GM12878 (cell line): Measurements from ENCODE around the gene EZH2. TPM values are rescaled to one million over a fixed set of nuclear protein-coding genes. Genes with fewer than 3 reads are reported as not detected.

Source experiments
- BHLHE40 ChIP-seq, 2 experiments: fragments of 450-650 bp in 1 of 2; IDR thresholded peaks; 2 replicates each; pipeline ENCODE4 v1.6.1; 2011 to 2017; ENCODE audit warnings: low read depth in 2 of 2, borderline replicate concordance in 1 of 2, improper control_type of control experiment in 1 of 2, low read length in 1 of 2, mild to moderate bottlenecking in 1 of 2
- HDGF ChIP-seq: fragments of 450-650 bp; IDR thresholded peaks from 2 replicates; pipeline ENCODE4 v1.6.1; 2016; ENCODE audit warnings: antibody characterized with exemption
- IKZF1 ChIP-seq: fragments of 450-650 bp; conservative IDR thresholded peaks from 2 replicates; pipeline ENCODE4 v1.6.1; 2017; ENCODE audit warnings: antibody characterized with exemption, mild to moderate bottlenecking
- IKZF2 ChIP-seq, 2 experiments: fragments of 450-650 bp; IDR thresholded peaks; 2 replicates each; pipeline ENCODE4 v1.6.1; 2017; ENCODE audit warnings: mild to moderate bottlenecking in 2 of 2, moderate library complexity in 2 of 2
- IRF4 ChIP-seq: IDR thresholded peaks from 2 replicates; pipeline ENCODE4 v1.6.1; 2011; ENCODE audit warnings: low read depth, low read length
- JUNB ChIP-seq: IDR thresholded peaks from 2 replicates; pipeline ENCODE4 v1.6.1; 2016; ENCODE audit warnings: antibody characterized with exemption, mild to moderate bottlenecking
- JUND ChIP-seq: IDR thresholded peaks from 2 replicates; pipeline ENCODE4 v1.6.1; 2012; ENCODE audit warnings: low read depth, mild to moderate bottlenecking, low read length, improper control_type of control experiment, moderate library complexity
- KLF5 ChIP-seq: fragments of 450-650 bp; IDR thresholded peaks from 2 replicates; pipeline ENCODE4 v1.6.1; 2014; ENCODE audit warnings: mild to moderate bottlenecking; ENCODE audit not compliant: partially characterized antibody
- MTA2 ChIP-seq: fragments of 450-650 bp; IDR thresholded peaks from 2 replicates; pipeline ENCODE4 v1.6.1; 2016; ENCODE audit warnings: low read depth, mild to moderate bottlenecking, moderate library complexity
- MXI1 ChIP-seq: fragments of 150-350 bp; IDR thresholded peaks from 2 replicates; pipeline ENCODE4 v1.6.1; 2011; ENCODE audit warnings: low read depth, mild to moderate bottlenecking, inconsistent platforms, low read length, improper control_type of control experiment
- MYC ChIP-seq: IDR thresholded peaks from 2 replicates; pipeline ENCODE4 v1.6.1; 2011; ENCODE audit warnings: mild to moderate bottlenecking, low read length, moderate library complexity, inconsistent platforms; ENCODE audit not compliant: insufficient read depth, insufficient replicate concordance, insufficient read length, severe bottlenecking
- RCOR1 ChIP-seq: conservative IDR thresholded peaks from 2 replicates; pipeline ENCODE4 v1.6.1; 2012; ENCODE audit warnings: low read depth, low read length, improper control_type of control experiment
- SMARCA5 ChIP-seq: fragments of 450-650 bp; IDR thresholded peaks from 2 replicates; pipeline ENCODE4 v1.6.1; 2017; ENCODE audit warnings: mild to moderate bottlenecking
- ZNF384 ChIP-seq: IDR thresholded peaks from 2 replicates; pipeline ENCODE4 v1.6.1; 2012; ENCODE audit warnings: low read depth, mild to moderate bottlenecking, low read length, improper control_type of control experiment, borderline replicate concordance
- ZSCAN29 ChIP-seq: fragments of 450-650 bp; IDR thresholded peaks from 2 replicates; pipeline ENCODE4 v1.6.1; 2017; ENCODE audit warnings: mild to moderate bottlenecking, moderate library complexity
- ZZZ3 ChIP-seq: IDR thresholded peaks from 2 replicates; pipeline ENCODE4 v1.6.1; 2011; ENCODE audit warnings: low read depth; ENCODE audit not compliant: control insufficient read depth, insufficient read length
- polyA plus RNA-seq, 11 experiments: library from polyadenylated mRNA; depleted of rRNA in 4 of 11; unstranded in 6 of 11; stranded (reverse) in 5 of 11; fragments of >200 nt; fragmentation: Nextera tagmentation in 4 of 11; fragmentation: Illumina TruSeq in 1 of 11; extraction: Ambion mirVana in 4 of 11; extraction: Trizol in 1 of 11; gene quantifications; 1 replicate in 1 of 11; 2 replicates in 10 of 11; pipeline versions ENCODE4 v1.2.1 to v1.2.3, GENCODE V29; 2011 to 2016; ENCODE audit warnings: inconsistent platforms in 2 of 11, missing spikeins in 2 of 11, low read depth in 1 of 11
- total RNA-seq, 4 experiments: library from RNA; depleted of rRNA in 3 of 4; stranded (reverse); fragments of >200 nt in 3 of 4; fragmentation: Illumina TruSeq in 1 of 4; extraction: Trizol in 1 of 4; gene quantifications; 2 replicates each; pipeline versions ENCODE4 v1.2.1 to v1.2.3, GENCODE V29; 2013 to 2021
- TF ChIP-seq, protein P1 (sequence below): fragments of 450-650 bp; IDR thresholded peaks from 2 replicates; pipeline ENCODE4 v1.6.1; 2017; ENCODE audit warnings: mild to moderate bottlenecking, moderate library complexity
- TF ChIP-seq, protein P2 (sequence below): fragments of 450-650 bp; IDR thresholded peaks from 2 replicates; pipeline ENCODE4 v1.6.1; 2016; ENCODE audit warnings: mild to moderate bottlenecking
- TF ChIP-seq, protein P3 (sequence below): fragments of 450-650 bp; formaldehyde crosslinking; IDR thresholded peaks from 2 replicates; pipeline ENCODE4 v1.4.0; 2022; ENCODE audit warnings: mild to moderate bottlenecking, moderate library complexity

The EZH2 gene
- total and polyA plus RNA-seq, 10 of the 15 experiments (the other 5 are each of a cell fraction or from before 2014, with no cell fraction given) = 19.4 to 69.6 (median 40.8) TPM

DNA sequence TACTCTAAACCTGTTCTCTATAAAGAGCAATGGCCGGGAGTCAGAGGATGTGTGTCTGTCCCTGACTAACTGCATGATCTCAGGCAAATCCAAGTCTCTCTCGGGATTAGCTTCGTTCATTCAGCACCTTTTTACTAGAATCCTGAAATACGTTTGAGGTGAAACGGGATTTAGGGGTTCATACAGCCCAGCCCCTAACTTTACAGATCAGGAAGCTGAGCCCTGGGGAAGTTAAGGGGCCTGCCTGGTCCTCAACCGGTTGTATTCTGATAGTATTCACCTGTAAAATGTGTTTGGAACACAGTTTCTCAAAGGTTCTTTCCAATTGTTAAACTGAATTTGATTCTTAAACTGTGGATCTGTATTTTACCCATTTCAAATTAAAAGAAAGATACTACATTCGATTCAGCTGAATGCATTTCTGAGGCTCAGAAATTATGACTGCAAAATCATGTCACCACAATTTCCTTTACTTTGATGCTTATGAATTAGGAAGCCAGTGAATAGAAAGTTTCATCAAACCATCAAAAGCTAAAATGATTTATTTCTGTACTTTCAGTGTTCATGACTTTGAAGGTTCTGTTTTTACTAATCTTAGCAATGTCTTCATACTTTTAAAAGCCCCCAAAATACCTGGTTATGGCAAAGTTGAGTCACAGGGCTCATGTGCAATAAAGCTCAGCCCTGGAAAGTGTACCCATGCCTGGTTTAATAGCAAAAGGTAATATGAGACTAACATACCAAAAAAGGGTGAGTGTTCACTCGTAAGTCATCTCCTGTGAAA lies 28.9 kb upstream of the EZH2 start (continued):
- TF ChIP-seq BHLHE40 (IDR thresholded peaks at IDR 0.05; ENCODE audit: borderline replicate concordance in 1 of 2, low read depth in 2 of 2, low read length in 1 of 2) (peak; percentile 26 to 56; a peak in 2 of 4 replicates), RCOR1 (no peak), IKZF1 (peak; percentile 34; the same call in 1 of the 2 replicates), SMARCA5 (no peak), IKZF2 (IDR thresholded peaks at IDR 0.05) (peak; percentile 16 to 68; a peak in 3 of 4 replicates), HDGF (no peak), MXI1 (no peak), ZSCAN29 (no peak), ZNF384 (no peak), JUND (no peak), IRF4 (peak; percentile 89), ZZZ3 (no peak), KLF5 (no peak), JUNB (peak; percentile 100), MTA2 (peak; percentile 59), MYC (no peak)
- TF ChIP-seq, protein P1, sequence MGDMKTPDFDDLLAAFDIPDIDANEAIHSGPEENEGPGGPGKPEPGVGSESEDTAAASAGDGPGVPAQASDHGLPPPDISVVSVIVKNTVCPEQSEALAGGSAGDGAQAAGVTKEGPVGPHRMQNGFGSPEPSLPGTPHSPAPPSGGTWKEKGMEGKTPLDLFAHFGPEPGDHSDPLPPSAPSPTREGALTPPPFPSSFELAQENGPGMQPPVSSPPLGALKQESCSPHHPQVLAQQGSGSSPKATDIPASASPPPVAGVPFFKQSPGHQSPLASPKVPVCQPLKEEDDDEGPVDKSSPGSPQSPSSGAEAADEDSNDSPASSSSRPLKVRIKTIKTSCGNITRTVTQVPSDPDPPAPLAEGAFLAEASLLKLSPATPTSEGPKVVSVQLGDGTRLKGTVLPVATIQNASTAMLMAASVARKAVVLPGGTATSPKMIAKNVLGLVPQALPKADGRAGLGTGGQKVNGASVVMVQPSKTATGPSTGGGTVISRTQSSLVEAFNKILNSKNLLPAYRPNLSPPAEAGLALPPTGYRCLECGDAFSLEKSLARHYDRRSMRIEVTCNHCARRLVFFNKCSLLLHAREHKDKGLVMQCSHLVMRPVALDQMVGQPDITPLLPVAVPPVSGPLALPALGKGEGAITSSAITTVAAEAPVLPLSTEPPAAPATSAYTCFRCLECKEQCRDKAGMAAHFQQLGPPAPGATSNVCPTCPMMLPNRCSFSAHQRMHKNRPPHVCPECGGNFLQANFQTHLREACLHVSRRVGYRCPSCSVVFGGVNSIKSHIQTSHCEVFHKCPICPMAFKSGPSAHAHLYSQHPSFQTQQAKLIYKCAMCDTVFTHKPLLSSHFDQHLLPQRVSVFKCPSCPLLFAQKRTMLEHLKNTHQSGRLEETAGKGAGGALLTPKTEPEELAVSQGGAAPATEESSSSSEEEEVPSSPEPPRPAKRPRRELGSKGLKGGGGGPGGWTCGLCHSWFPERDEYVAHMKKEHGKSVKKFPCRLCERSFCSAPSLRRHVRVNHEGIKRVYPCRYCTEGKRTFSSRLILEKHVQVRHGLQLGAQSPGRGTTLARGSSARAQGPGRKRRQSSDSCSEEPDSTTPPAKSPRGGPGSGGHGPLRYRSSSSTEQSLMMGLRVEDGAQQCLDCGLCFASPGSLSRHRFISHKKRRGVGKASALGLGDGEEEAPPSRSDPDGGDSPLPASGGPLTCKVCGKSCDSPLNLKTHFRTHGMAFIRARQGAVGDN = no peak
- TF ChIP-seq, protein P2, sequence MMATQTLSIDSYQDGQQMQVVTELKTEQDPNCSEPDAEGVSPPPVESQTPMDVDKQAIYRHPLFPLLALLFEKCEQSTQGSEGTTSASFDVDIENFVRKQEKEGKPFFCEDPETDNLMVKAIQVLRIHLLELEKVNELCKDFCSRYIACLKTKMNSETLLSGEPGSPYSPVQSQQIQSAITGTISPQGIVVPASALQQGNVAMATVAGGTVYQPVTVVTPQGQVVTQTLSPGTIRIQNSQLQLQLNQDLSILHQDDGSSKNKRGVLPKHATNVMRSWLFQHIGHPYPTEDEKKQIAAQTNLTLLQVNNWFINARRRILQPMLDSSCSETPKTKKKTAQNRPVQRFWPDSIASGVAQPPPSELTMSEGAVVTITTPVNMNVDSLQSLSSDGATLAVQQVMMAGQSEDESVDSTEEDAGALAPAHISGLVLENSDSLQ = no peak; the same call in 1 of the 2 replicates
- TF ChIP-seq, protein P3, sequence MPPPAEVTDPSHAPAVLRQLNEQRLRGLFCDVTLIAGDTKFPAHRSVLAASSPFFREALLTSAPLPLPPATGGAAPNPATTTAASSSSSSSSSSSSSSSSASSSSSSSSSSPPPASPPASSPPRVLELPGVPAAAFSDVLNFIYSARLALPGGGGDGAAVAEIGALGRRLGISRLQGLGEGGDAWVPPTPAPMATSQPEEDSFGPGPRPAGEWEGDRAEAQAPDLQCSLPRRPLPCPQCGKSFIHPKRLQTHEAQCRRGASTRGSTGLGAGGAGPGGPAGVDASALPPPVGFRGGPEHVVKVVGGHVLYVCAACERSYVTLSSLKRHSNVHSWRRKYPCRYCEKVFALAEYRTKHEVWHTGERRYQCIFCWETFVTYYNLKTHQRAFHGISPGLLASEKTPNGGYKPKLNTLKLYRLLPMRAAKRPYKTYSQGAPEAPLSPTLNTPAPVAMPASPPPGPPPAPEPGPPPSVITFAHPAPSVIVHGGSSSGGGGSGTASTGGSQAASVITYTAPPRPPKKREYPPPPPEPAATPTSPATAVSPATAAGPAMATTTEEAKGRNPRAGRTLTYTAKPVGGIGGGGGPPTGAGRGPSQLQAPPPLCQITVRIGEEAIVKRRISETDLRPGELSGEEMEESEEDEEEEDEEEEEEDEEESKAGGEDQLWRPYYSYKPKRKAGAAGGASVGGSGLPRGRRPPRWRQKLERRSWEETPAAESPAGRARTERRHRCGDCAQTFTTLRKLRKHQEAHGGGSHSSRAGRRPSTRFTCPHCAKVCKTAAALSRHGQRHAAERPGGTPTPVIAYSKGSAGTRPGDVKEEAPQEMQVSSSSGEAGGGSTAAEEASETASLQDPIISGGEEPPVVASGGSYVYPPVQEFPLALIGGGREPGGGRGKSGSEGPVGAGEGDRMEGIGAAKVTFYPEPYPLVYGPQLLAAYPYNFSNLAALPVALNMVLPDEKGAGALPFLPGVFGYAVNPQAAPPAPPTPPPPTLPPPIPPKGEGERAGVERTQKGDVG (CRISPR knock-in tag) = no peak
